HG02642 (cell line): ENCODE data around the gene GLIS2.
A peak's percentile ranks its signal among the peaks of the same experiment; 100 is the strongest.

Experiments
- ATAC-seq: cut with Tn5 transposase; IDR thresholded peaks from one replicate; pipeline ENCODE4 v1.9.1; 2021; ENCODE audit warnings: mild to moderate bottlenecking; ENCODE audit not compliant: unreplicated experiment, poor library complexity

The GLIS2 gene

GRCh38 chr16:4365014-4365406, 49.1 kb downstream of the GLIS2 start:
- ATAC-seq = peak; percentile 49

GRCh38 chr16:4365615-4366014, 49.7 kb downstream of the GLIS2 start:
- ATAC-seq = no peak

- no peak for ATAC-seq
Measured at GRCh38 chr16:4366016-4366415, 50.1 kb downstream of the GLIS2 start.

GRCh38 chr16:4367393-4367856, 51.6 kb downstream of the GLIS2 start:
- no peak for ATAC-seq

- no peak for ATAC-seq
Measured at GRCh38 chr16:4369007-4369733, 53.3 kb downstream of the GLIS2 start.

GRCh38 chr16:4370151-4370550, 54.3 kb downstream of the GLIS2 start:
- ATAC-seq = no peak

GRCh38 chr16:4370570-4371356, 54.9 kb downstream of the GLIS2 start:
- ATAC-seq = no peak

GRCh38 chr16:4371357-4372000, 55.6 kb downstream of the GLIS2 start, which contains the start of gene VASN:
TSS of gene VASN (plus strand) at chr16:4371848. CDS start at chr16:4380878, 9,030 bp downstream.
- ATAC-seq = peak; percentile 77

GRCh38 chr16:4372001-4372577, 56.2 kb downstream of the GLIS2 start:
- ATAC-seq = peak; percentile 33

- ATAC-seq = no peak
Measured at GRCh38 chr16:4372578-4373355, 56.9 kb downstream of the GLIS2 start.

- no peak for ATAC-seq
Measured at GRCh38 chr16:4373356-4373908, 57.6 kb downstream of the GLIS2 start.

GRCh38 chr16:4373909-4374742, 58.3 kb downstream of the GLIS2 start:
- ATAC-seq = no peak

- ATAC-seq = no peak
Measured at GRCh38 chr16:4375717-4376116, 59.9 kb downstream of the GLIS2 start.

- no peak for ATAC-seq
Measured at GRCh38 chr16:4376126-4376892, 60.4 kb downstream of the GLIS2 start.

GRCh38 chr16:4376893-4377572, 61.2 kb downstream of the GLIS2 start:
- no peak for ATAC-seq

- ATAC-seq = no peak
Measured at GRCh38 chr16:4377573-4378154, 61.8 kb downstream of the GLIS2 start.

GRCh38 chr16:4378161-4378666, 62.3 kb downstream of the GLIS2 start:
- ATAC-seq = no peak
